Hematopoietic multipotent progenitor cell treated with erythropoietin and hydrocortisone succinate and interleukin-3 and kit ligand, for 17 days (in vitro differentiated cells): ENCODE measurements around the gene FOXP1.
A peak's percentile ranks its signal among the peaks of the same experiment; 100 is the strongest.
"Not testable (repeated sequence)": the region's sequence is repeated elsewhere in the genome, so short reads cannot be mapped to it uniquely, and the experiment has no call there.

Source experiments
- DNase-seq: peaks from one replicate; pipeline ENCODE4 v3.0.0-alpha.2; 2015; ENCODE audit warnings: low spot score

FOXP1 gene

GRCh38 chr3:71033681-71034220 is 549.8 kb downstream of the FOXP1 start:
- DNase-seq: no peak

GRCh38 chr3:71031914-71032521 is 551.5 kb downstream of the FOXP1 start:
- DNase-seq: no peak

GRCh38 chr3:71031181-71031580 is 552.3 kb downstream of the FOXP1 start:
- no peak for DNase-seq

GRCh38 chr3:71030748-71031147 is 552.8 kb downstream of the FOXP1 start:
- DNase-seq: no peak

GRCh38 chr3:71029770-71030169 is 553.8 kb downstream of the FOXP1 start:
- no peak for DNase-seq

GRCh38 chr3:71028802-71029201 is 554.7 kb downstream of the FOXP1 start:
- DNase-seq: no peak

GRCh38 chr3:71028184-71028583 is 555.3 kb downstream of the FOXP1 start:
- DNase-seq: no peak

- no peak for DNase-seq
Measured at GRCh38 chr3:71026634-71027578, 556.6 kb downstream of the FOXP1 start.

GRCh38 chr3:71025516-71025915 is 558.0 kb downstream of the FOXP1 start:
- no peak for DNase-seq

- DNase-seq: no peak
Measured at GRCh38 chr3:71025010-71025409, 558.5 kb downstream of the FOXP1 start.

- DNase-seq: peak; percentile 37
Measured at GRCh38 chr3:71022551-71023335, 560.8 kb downstream of the FOXP1 start.

GRCh38 chr3:71018799-71019198 is 564.7 kb downstream of the FOXP1 start:
- DNase-seq: no peak

GRCh38 chr3:71016178-71016845 is 567.2 kb downstream of the FOXP1 start:
- no peak for DNase-seq

- not testable (repeated sequence) for DNase-seq
Measured at GRCh38 chr3:71014616-71015015, 568.9 kb downstream of the FOXP1 start.

- no peak for DNase-seq
Measured at GRCh38 chr3:71012971-71013370, 570.6 kb downstream of the FOXP1 start.

GRCh38 chr3:71011565-71012287 is 571.8 kb downstream of the FOXP1 start:
- DNase-seq: no peak

- no peak for DNase-seq
Measured at GRCh38 chr3:71010726-71011455, 572.6 kb downstream of the FOXP1 start.

GRCh38 chr3:71008350-71008935 is 575.1 kb downstream of the FOXP1 start:
- DNase-seq: peak; percentile 36

GRCh38 chr3:71006810-71007785 is 576.4 kb downstream of the FOXP1 start:
- peak; percentile 70 for DNase-seq
